ENCODE data around the gene GIMAP8. TPM values are rescaled to one million over a fixed set of nuclear protein-coding genes. Genes with fewer than 3 reads are reported as not detected.
"Not testable (repeated sequence)": the region's sequence is repeated elsewhere in the genome, so short reads cannot be mapped to it uniquely, and the experiment has no call there.

GIMAP8 gene
- total RNA-seq, 1 donor from 2014 or later: 42.3 TPM

DNA sequence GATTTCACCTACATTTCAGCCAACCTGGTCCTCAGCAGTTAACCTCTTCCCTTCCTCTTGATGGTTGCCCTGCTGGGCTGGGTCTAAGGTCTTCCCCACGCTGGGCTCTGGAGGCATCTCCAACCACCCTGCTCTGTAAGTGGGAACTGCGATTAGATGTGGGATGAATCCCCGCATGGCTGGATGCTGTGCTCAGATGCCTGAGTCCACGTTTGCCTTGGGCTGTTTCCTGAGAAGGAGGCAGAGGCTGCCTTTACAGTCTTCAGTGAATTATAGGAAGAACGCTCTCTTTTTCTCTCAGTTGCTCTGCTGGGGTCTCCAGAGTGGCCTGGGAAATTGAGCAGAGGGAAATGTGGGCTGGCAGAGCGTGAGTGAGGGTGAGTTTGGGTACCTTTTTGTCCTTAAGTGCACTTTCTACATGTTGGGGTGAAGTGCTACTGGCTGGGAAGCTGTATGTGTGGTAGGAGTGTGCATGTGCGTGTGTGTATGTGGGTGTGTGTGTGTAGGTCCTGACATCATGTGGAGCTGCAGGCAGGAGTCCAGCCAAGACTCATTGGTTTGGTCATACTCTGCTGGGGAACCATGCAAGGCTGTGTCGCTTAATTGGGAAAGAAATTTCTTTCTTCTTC is 1.5 kb downstream of the GIMAP8 start:
- ATAC-seq (peak; percentile 50), DNase-seq (no peak)
- intact Hi-C loops (cut with DNase I): no loop called here
- H3K4me1 ChIP-seq: peaks cover 12% of the 10 kb centered on the region
- no peaks in the 10 kb centered on the region for H3K36me3 ChIP-seq
- no peaks in the 10 kb centered on the region for H3K9me3 ChIP-seq
- H3K27ac ChIP-seq: peak overlapping the region; percentile 87
- H3K4me3 ChIP-seq: peak overlapping the region; percentile 58
- TF ChIP-seq, protein P1, sequence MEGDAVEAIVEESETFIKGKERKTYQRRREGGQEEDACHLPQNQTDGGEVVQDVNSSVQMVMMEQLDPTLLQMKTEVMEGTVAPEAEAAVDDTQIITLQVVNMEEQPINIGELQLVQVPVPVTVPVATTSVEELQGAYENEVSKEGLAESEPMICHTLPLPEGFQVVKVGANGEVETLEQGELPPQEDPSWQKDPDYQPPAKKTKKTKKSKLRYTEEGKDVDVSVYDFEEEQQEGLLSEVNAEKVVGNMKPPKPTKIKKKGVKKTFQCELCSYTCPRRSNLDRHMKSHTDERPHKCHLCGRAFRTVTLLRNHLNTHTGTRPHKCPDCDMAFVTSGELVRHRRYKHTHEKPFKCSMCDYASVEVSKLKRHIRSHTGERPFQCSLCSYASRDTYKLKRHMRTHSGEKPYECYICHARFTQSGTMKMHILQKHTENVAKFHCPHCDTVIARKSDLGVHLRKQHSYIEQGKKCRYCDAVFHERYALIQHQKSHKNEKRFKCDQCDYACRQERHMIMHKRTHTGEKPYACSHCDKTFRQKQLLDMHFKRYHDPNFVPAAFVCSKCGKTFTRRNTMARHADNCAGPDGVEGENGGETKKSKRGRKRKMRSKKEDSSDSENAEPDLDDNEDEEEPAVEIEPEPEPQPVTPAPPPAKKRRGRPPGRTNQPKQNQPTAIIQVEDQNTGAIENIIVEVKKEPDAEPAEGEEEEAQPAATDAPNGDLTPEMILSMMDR (IDR thresholded peaks at IDR 0.05): no peak
- no peaks in the 10 kb centered on the region for H3K27me3 ChIP-seq

GRCh38 chr7:150453181-150453580 is 2.8 kb downstream of the GIMAP8 start:
- ATAC-seq: no peak
- no peaks in the 10 kb centered on the region for H3K36me3 ChIP-seq
- H3K27ac ChIP-seq: peak overlapping the region; percentile 87
- peaks cover 12% of the 10 kb centered on the region for H3K4me1 ChIP-seq
- TF ChIP-seq, protein P1 (IDR thresholded peaks at IDR 0.05): no peak
- H3K4me3 ChIP-seq: peak overlapping the region; percentile 58
- no peak for DNase-seq
- no peaks in the 10 kb centered on the region for H3K9me3 ChIP-seq
- H3K27me3 ChIP-seq: no peaks in the 10 kb centered on the region
- intact Hi-C loops (cut with DNase I): no loop called here

DNA sequence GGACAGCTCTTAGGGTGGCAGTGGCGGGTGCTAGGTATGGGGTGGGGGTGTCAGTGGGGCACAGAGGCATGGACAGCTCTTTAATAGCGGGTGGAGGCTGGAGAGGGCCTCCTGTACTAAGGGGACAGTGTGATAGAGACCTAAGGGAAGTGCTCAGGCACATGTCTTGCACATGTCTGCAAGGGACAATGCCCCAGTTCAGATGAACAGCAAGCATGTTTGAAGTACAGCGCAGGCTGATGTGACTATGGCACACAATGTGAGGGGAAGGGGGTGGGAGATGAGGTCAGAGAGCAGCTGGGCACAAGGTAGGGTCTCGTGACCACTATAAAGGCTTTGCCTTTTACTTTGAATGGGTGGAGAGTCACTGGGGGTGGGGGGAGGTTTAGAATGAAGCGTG is 3.5 kb downstream of the GIMAP8 start:
- no peak for ATAC-seq

DNA sequence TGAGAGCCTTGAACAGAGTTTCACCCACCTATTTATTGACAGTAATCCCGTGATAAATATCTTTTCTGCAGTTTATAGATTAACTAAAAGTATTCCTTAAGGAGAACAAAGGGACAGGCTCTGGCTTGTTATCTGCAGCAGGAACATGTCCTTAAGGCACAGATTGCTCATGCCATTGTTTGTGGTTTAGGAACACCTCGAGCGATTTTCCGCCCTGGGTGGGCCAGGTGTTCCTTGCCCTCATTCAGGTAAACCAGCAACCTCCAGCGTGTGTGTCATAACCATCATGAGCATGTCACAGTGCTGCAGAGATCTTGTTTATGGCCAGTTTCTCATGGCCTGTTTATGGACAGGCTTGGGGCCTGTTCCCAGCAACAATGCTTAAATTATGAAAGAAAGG is 6.6 kb downstream of the GIMAP8 start:
- ATAC-seq: not testable (repeated sequence)

More for the DNA sequence above, 3.5 kb downstream of the GIMAP8 start:
- Histone ChIP-seq H3K4me3 (peak overlapping the region; percentile 58), H3K27ac (peak overlapping the region; percentile 87), H3K36me3 (no peaks in the 10 kb centered on the region), H3K27me3 (no peaks in the 10 kb centered on the region), H3K4me1 (peaks cover 8% of the 10 kb centered on the region), H3K9me3 (no peaks in the 10 kb centered on the region)
- DNase-seq: no peak
- TF ChIP-seq, protein P1 (IDR thresholded peaks at IDR 0.05): no peak
- intact Hi-C loops (cut with DNase I): no loop called here

DNA sequence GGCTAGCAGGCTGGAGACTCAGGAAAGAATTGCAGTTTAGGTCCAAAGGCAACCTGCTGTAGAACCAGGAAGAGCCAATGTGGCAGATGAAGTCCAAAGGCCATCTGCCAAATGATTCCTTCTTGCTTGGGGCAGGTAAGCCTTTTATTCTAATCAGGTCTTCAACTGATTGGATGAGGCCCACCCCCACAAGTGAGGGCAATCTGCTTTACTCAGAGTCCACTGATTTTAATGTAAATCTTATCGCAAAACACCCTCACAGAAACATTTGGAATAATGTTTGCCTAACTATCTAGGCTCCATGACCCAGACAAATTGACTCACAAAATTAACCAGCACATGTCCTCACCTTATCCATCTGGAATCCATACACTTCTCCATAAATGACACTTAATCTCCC is 7.8 kb downstream of the GIMAP8 start:
- Histone ChIP-seq H3K4me3 (no peak overlapping the region), H3K27me3 (no peaks in the 10 kb centered on the region), H3K9me3 (peaks cover 11% of the 10 kb centered on the region), H3K4me1 (no peaks in the 10 kb centered on the region), H3K27ac (no peak overlapping the region), H3K36me3 (no peaks in the 10 kb centered on the region)
- TF ChIP-seq, protein P1 (IDR thresholded peaks at IDR 0.05): no peak
- ATAC-seq (no peak), DNase-seq (no peak)
- intact Hi-C loops (cut with DNase I): no loop called here

More for the DNA sequence above, 6.6 kb downstream of the GIMAP8 start:
- H3K4me3 ChIP-seq; H3K9me3 ChIP-seq; intact Hi-C loops (cut with DNase I); H3K4me1 ChIP-seq; H3K36me3 ChIP-seq; DNase-seq; H3K27ac ChIP-seq; H3K27me3 ChIP-seq: not testable (repeated sequence)

GRCh38 chr7:150458756-150459155 is 8.3 kb downstream of the GIMAP8 start:
- intact Hi-C loops (cut with DNase I): no loop called here
- no peak for ATAC-seq
- Histone ChIP-seq H3K4me3 (no peak overlapping the region), H3K9me3 (peaks cover 11% of the 10 kb centered on the region), H3K27me3 (no peaks in the 10 kb centered on the region), H3K4me1 (no peaks in the 10 kb centered on the region), H3K36me3 (no peaks in the 10 kb centered on the region), H3K27ac (no peak overlapping the region)
- DNase-seq: no peak
- TF ChIP-seq, protein P1 (IDR thresholded peaks at IDR 0.05): no peak
